Loucy (cell line): ENCODE measurements around the gene CRYBB1.

Source experiments
- H2AFZ ChIP-seq: fragments of 200-600 bp; sonication (generic); 2 replicates; pipeline ENCODE4 v1.6.0; 2016; ENCODE audit warnings: antibody characterized with exemption, mild to moderate bottlenecking, low read length, moderate library complexity
- H3F3A ChIP-seq: fragments of 200-600 bp; 2 replicates; pipeline ENCODE4 v1.6.0; 2016; ENCODE audit warnings: antibody characterized with exemption, low read depth, mild to moderate bottlenecking
- H3K27me3 ChIP-seq: fragments of 200-600 bp; sonication (generic); 2 replicates; pipeline ENCODE4 v1.6.1; 2014; ENCODE audit warnings: low read length, mild to moderate bottlenecking; ENCODE audit not compliant: insufficient read depth, poor library complexity, severe bottlenecking
- H3K36me3 ChIP-seq: fragments of 200-600 bp; sonication (generic); 2 replicates; pipeline ENCODE4 v1.6.1; 2016; ENCODE audit warnings: low read length; ENCODE audit not compliant: insufficient read depth
- H3K4me1 ChIP-seq: fragments of 200-600 bp; sonication (generic); 2 replicates; pipeline ENCODE4 v1.5.1; 2014; ENCODE audit warnings: low read length, mild to moderate bottlenecking; ENCODE audit not compliant: insufficient read depth, poor library complexity, severe bottlenecking
- H3K4me2 ChIP-seq: fragments of 200-600 bp; sonication (generic); 2 replicates; pipeline ENCODE4 v1.6.0; 2014; ENCODE audit warnings: antibody characterized with exemption, low read length, low read depth, mild to moderate bottlenecking; ENCODE audit not compliant: poor library complexity, severe bottlenecking
- H3K4me3 ChIP-seq: fragments of 200-600 bp; sonication (generic); 2 replicates; pipeline ENCODE4 v1.5.1; 2014; ENCODE audit warnings: low read length, mild to moderate bottlenecking, mixed read lengths; ENCODE audit not compliant: poor library complexity, severe bottlenecking
- H3K79me2 ChIP-seq: fragments of 200-600 bp; sonication (generic); 2 replicates; pipeline ENCODE4 v1.6.1; 2014; ENCODE audit warnings: low read length; ENCODE audit not compliant: insufficient read depth
- H3K9ac ChIP-seq: fragments of 200-600 bp; sonication (generic); 2 replicates; pipeline ENCODE4 v1.6.0; 2014; ENCODE audit warnings: mild to moderate bottlenecking, low read depth, low read length, moderate library complexity; ENCODE audit not compliant: poor library complexity, severe bottlenecking
- H3K9me2 ChIP-seq: fragments of 200-600 bp; sonication (generic); replicated peaks from 2 replicates; pipeline ENCODE4 v1.6.1; 2016; ENCODE audit warnings: low read depth, low read length, mixed read lengths
- H3K9me3 ChIP-seq: fragments of 200-600 bp; sonication (generic); 2 replicates; pipeline ENCODE4 v1.6.1; 2014; ENCODE audit warnings: mild to moderate bottlenecking, antibody characterized with exemption, low read length, low read depth; ENCODE audit not compliant: insufficient read depth
- H4K20me1 ChIP-seq: fragments of 200-600 bp; sonication (generic); 2 replicates; pipeline ENCODE4 v1.6.0; 2014; ENCODE audit warnings: antibody characterized with exemption, low read length, mild to moderate bottlenecking; ENCODE audit not compliant: insufficient read depth, poor library complexity, severe bottlenecking
- EZH2phosphoT487 ChIP-seq: fragments of 200-600 bp; IDR thresholded peaks from 2 replicates; pipeline ENCODE4 v1.6.1; 2018; ENCODE audit warnings: antibody characterized with exemption, mild to moderate bottlenecking, moderate library complexity, borderline replicate concordance
- TF ChIP-seq, protein P1 (sequence below): fragments of 200-600 bp; sonication (generic); conservative IDR thresholded peaks from 2 replicates; pipeline ENCODE4 v1.5.1; 2014; ENCODE audit warnings: mild to moderate bottlenecking, antibody characterized with exemption, low read length

The CRYBB1 gene

DNA sequence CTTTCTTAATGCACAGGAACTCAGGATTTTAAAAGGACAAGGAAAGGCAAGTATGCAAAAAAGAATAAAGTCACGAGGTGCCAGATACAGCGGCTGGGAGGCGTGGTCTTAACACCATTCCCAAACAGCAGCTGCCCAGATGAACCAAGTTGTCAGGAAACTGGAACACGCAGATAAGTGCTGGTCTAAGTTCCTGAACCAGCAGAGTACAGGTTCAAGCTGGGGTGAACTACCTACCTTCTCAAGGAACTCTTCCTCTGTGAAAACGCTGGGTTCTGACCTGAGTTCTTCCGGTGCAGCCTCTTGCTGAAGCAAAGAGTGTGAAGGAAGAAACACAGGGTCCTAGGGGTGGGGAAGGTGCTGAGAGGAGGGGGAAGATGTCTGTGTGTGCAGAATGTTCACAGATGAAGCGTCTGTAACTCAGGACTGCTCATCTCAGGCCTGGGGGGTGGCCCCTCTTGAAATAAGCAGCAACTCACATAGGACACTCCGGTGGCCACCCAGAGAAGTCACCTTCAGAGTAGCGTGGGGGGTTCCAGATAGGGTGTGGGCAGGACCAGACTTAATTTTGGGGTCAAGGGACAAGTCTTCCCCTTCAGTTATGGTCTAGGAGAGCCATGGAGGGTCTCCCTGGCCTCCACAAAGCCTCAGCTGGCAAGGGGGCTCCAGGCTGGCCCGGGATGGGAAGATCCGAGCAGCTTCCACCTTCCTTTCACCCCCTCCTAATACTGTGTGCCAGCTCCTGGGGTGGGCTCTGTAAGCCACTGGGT, 31.1 kb downstream of the CRYBB1 start:
- Histone ChIP-seq H3K9ac (peak overlapping the region; percentile 38), H3K9me3 (no peaks in the 10 kb centered on the region), H3K4me2 (peak overlapping the region; percentile 47), H3K27me3 (no peaks in the 10 kb centered on the region), H3K4me1 (peaks cover 29% of the 10 kb centered on the region), H3K9me2 (no peaks in the 10 kb centered on the region), H3F3A (no peaks in the 10 kb centered on the region), H2AFZ (no peak overlapping the region), H3K36me3 (no peaks in the 10 kb centered on the region), H3K4me3 (peak overlapping the region; percentile 17), H4K20me1 (peaks cover 6% of the 10 kb centered on the region), H3K79me2 (peaks cover 25% of the 10 kb centered on the region)
- TF ChIP-seq EZH2phosphoT487, result no peak
- TF ChIP-seq, protein P1, sequence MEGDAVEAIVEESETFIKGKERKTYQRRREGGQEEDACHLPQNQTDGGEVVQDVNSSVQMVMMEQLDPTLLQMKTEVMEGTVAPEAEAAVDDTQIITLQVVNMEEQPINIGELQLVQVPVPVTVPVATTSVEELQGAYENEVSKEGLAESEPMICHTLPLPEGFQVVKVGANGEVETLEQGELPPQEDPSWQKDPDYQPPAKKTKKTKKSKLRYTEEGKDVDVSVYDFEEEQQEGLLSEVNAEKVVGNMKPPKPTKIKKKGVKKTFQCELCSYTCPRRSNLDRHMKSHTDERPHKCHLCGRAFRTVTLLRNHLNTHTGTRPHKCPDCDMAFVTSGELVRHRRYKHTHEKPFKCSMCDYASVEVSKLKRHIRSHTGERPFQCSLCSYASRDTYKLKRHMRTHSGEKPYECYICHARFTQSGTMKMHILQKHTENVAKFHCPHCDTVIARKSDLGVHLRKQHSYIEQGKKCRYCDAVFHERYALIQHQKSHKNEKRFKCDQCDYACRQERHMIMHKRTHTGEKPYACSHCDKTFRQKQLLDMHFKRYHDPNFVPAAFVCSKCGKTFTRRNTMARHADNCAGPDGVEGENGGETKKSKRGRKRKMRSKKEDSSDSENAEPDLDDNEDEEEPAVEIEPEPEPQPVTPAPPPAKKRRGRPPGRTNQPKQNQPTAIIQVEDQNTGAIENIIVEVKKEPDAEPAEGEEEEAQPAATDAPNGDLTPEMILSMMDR, result no peak

DNA sequence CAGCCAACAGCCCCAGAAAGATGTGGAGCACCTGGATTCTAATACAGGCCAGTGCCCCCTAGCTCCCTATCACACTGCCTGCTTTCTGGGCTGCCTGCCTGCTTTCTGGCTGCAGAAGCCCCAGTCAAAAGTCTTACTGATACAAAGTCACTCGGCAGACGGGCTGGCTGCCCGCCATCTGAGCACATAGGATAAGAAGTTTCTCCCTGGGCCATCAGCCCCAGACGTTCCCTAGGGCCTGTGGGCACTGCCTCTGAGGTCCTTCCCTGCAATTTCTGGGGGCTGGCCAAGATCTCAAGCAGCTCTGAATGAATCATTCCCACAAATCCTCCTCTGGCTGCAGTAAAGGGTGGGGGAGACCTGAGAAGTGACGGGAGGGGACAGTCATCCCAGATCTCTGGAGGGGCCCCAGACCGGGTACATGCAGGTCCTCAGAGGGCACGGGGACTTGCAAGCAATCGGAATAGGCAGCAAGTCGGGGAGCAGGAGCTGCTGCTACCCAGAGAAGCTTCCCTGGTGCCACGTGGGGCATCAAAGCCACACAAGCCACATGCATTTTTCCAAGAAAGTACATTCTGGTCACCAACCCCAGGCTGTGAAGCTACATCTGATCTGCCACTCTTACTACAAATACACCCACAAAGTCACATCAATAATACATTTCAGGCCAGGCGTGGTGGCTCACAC, 32.6 kb downstream of the CRYBB1 start:
- Histone ChIP-seq H3K9ac (no peak overlapping the region), H3K79me2 (peaks cover 35% of the 10 kb centered on the region), H4K20me1 (peaks cover 6% of the 10 kb centered on the region), H3K36me3 (no peaks in the 10 kb centered on the region), H3K4me1 (peaks cover 24% of the 10 kb centered on the region), H3F3A (no peaks in the 10 kb centered on the region), H3K4me3 (no peak overlapping the region), H3K9me3 (no peaks in the 10 kb centered on the region), H3K4me2 (no peak overlapping the region), H3K27me3 (no peaks in the 10 kb centered on the region), H3K9me2 (no peaks in the 10 kb centered on the region), H2AFZ (no peak overlapping the region)
- TF ChIP-seq, protein P1, result no peak

DNA sequence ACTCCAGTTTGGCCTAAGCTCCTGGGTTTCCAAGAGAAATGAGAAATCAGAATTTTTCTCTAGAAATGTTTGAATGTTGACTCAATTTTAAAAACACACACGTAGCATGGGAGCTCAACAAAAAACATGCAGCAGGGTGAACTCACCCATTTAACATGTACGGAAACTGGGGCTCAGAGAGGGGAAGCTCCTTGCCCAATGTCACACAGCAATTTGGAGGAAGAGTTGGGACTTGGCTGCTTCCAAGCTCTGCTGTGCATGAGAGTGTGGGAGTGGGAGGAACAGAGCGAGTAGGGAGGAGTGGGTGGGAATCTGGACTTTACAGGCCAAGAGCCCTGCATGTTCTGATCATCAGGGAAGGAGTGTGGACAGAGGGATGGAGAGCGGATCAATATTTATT, 33.8 kb downstream of the CRYBB1 start:
- Histone ChIP-seq H3K9me3 (no peaks in the 10 kb centered on the region), H3K36me3 (no peaks in the 10 kb centered on the region), H2AFZ (no peak overlapping the region), H3K9me2 (no peaks in the 10 kb centered on the region), H3K4me2 (no peak overlapping the region), H3K4me3 (no peak overlapping the region), H4K20me1 (peaks cover 6% of the 10 kb centered on the region), H3K9ac (no peak overlapping the region), H3K4me1 (peaks cover 30% of the 10 kb centered on the region), H3F3A (no peaks in the 10 kb centered on the region), H3K27me3 (no peaks in the 10 kb centered on the region), H3K79me2 (peaks cover 32% of the 10 kb centered on the region)
- TF ChIP-seq EZH2phosphoT487, result no peak
- TF ChIP-seq, protein P1, result no peak
